ENCODE measurements around the gene TMEM51.

TMEM51 gene

GRCh38 chr1:15195420-15196052, 42.0 kb downstream of the TMEM51 start:
- DNase-seq = no peak

GRCh38 chr1:15196069-15196468, 42.5 kb downstream of the TMEM51 start:
- DNase-seq = no peak

- DNase-seq = peak; percentile 23
Observed at GRCh38 chr1:15196807-15197530, 43.4 kb downstream of the TMEM51 start.

GRCh38 chr1:15197591-15198447, 44.3 kb downstream of the TMEM51 start:
- DNase-seq = no peak

- DNase-seq = no peak
Observed at GRCh38 chr1:15198684-15199083, 45.1 kb downstream of the TMEM51 start.

- DNase-seq = no peak
Observed at GRCh38 chr1:15201221-15201620, 47.7 kb downstream of the TMEM51 start.

GRCh38 chr1:15201849-15202551, 48.5 kb downstream of the TMEM51 start:
- DNase-seq = no peak

- no peak for DNase-seq
Observed at GRCh38 chr1:15204931-15205330, 51.4 kb downstream of the TMEM51 start.

GRCh38 chr1:15205586-15206346, 52.2 kb downstream of the TMEM51 start:
- no peak for DNase-seq

- no peak for DNase-seq
Observed at GRCh38 chr1:15206418-15207030, 53.0 kb downstream of the TMEM51 start.

GRCh38 chr1:15207031-15207828, 53.7 kb downstream of the TMEM51 start:
- peak; percentile 59 for DNase-seq

- no peak for DNase-seq
Observed at GRCh38 chr1:15207829-15208429, 54.4 kb downstream of the TMEM51 start.

- DNase-seq = no peak
Observed at GRCh38 chr1:15210651-15211375, 57.3 kb downstream of the TMEM51 start.

GRCh38 chr1:15211424-15211823, 57.9 kb downstream of the TMEM51 start:
- DNase-seq = no peak

GRCh38 chr1:15212216-15212953, 58.8 kb downstream of the TMEM51 start:
- no peak for DNase-seq

- DNase-seq = no peak
Observed at GRCh38 chr1:15212954-15213291, 59.4 kb downstream of the TMEM51 start.

GRCh38 chr1:15213341-15213821, 59.8 kb downstream of the TMEM51 start:
- no peak for DNase-seq

- DNase-seq = peak; percentile 68
Observed at GRCh38 chr1:15214527-15214926, 61.0 kb downstream of the TMEM51 start.

Data from right kidney (tissue), 1 donor.